ENCODE measurements around the gene TGFB2.

The TGFB2 gene

GRCh38 chr1:218444173-218444572 is 99.0 kb downstream of the TGFB2 start:
- DNase-seq (ENCODE audit: low read depth, low spot score) = no peak
- H3K4me3 ChIP-seq (ENCODE audit: low read length) = no peak overlapping the region

GRCh38 chr1:218444588-218444987 is 99.5 kb downstream of the TGFB2 start:
- no peak for DNase-seq (ENCODE audit: low read depth, low spot score)
- no peak overlapping the region for H3K4me3 ChIP-seq (ENCODE audit: low read length)

GRCh38 chr1:218447010-218447689 is 102.0 kb downstream of the TGFB2 start:
- no peak overlapping the region for H3K4me3 ChIP-seq (ENCODE audit: low read length)
- no peak for DNase-seq (ENCODE audit: low read depth, low spot score)

GRCh38 chr1:218451415-218451814 is 106.3 kb downstream of the TGFB2 start:
- no peak overlapping the region for H3K4me3 ChIP-seq (ENCODE audit: low read length)
- no peak for DNase-seq (ENCODE audit: low read depth, low spot score)

- no peak overlapping the region for H3K4me3 ChIP-seq (ENCODE audit: low read length)
- no peak for DNase-seq (ENCODE audit: low read depth, low spot score)
Observed at GRCh38 chr1:218454700-218455282, 109.7 kb downstream of the TGFB2 start.

GRCh38 chr1:218456444-218456843 is 111.3 kb downstream of the TGFB2 start:
- DNase-seq (ENCODE audit: low read depth, low spot score) = no peak
- no peak overlapping the region for H3K4me3 ChIP-seq (ENCODE audit: low read length)

GRCh38 chr1:218459450-218459849 is 114.3 kb downstream of the TGFB2 start:
- H3K4me3 ChIP-seq (ENCODE audit: low read length) = no peak overlapping the region
- DNase-seq (ENCODE audit: low read depth, low spot score) = no peak

- no peak overlapping the region for H3K4me3 ChIP-seq (ENCODE audit: low read length)
- DNase-seq (ENCODE audit: low read depth, low spot score) = no peak
Observed at GRCh38 chr1:218459878-218460711, 115.0 kb downstream of the TGFB2 start.

- no peak overlapping the region for H3K4me3 ChIP-seq (ENCODE audit: low read length)
- no peak for DNase-seq (ENCODE audit: low read depth, low spot score)
Observed at GRCh38 chr1:218461351-218461750, 116.2 kb downstream of the TGFB2 start.

GRCh38 chr1:218462116-218462515 is 117.0 kb downstream of the TGFB2 start:
- DNase-seq (ENCODE audit: low read depth, low spot score) = no peak
- no peak overlapping the region for H3K4me3 ChIP-seq (ENCODE audit: low read length)

GRCh38 chr1:218462587-218462986 is 117.5 kb downstream of the TGFB2 start:
- DNase-seq (ENCODE audit: low read depth, low spot score) = no peak
- no peak overlapping the region for H3K4me3 ChIP-seq (ENCODE audit: low read length)

GRCh38 chr1:218463194-218464156 is 118.3 kb downstream of the TGFB2 start:
- DNase-seq (ENCODE audit: low read depth, low spot score) = no peak
- no peak overlapping the region for H3K4me3 ChIP-seq (ENCODE audit: low read length)

GRCh38 chr1:218464871-218465270 is 119.7 kb downstream of the TGFB2 start:
- no peak for DNase-seq (ENCODE audit: low read depth, low spot score)
- H3K4me3 ChIP-seq (ENCODE audit: low read length) = no peak overlapping the region

GRCh38 chr1:218466341-218467010 is 121.3 kb downstream of the TGFB2 start:
- no peak overlapping the region for H3K4me3 ChIP-seq (ENCODE audit: low read length)
- no peak for DNase-seq (ENCODE audit: low read depth, low spot score)

GRCh38 chr1:218467101-218468072 is 122.3 kb downstream of the TGFB2 start:
- no peak for DNase-seq (ENCODE audit: low read depth, low spot score)
- no peak overlapping the region for H3K4me3 ChIP-seq (ENCODE audit: low read length)

GRCh38 chr1:218468711-218469110 is 123.6 kb downstream of the TGFB2 start:
- DNase-seq (ENCODE audit: low read depth, low spot score) = no peak
- no peak overlapping the region for H3K4me3 ChIP-seq (ENCODE audit: low read length)

- no peak for DNase-seq (ENCODE audit: low read depth, low spot score)
Observed at GRCh38 chr1:218472885-218473284, 127.7 kb downstream of the TGFB2 start.

GRCh38 chr1:218473522-218473921 is 128.4 kb downstream of the TGFB2 start:
- peak; percentile 39 for DNase-seq (ENCODE audit: low read depth, low spot score)
- H3K4me3 ChIP-seq (ENCODE audit: low read length) = no peak overlapping the region

More at GRCh38 chr1:218472885-218473284, 127.7 kb downstream of the TGFB2 start:
- H3K4me3 ChIP-seq (ENCODE audit: low read length) = no peak overlapping the region
